Loucy (cell line): Measurements from ENCODE around the gene RPL28.

ENCODE experiments used
- CTCF ChIP-seq: fragments of 200-600 bp; sonication (generic); conservative IDR thresholded peaks from 2 replicates; pipeline ENCODE4 v1.5.1; 2014; ENCODE audit warnings: mild to moderate bottlenecking, antibody characterized with exemption, low read length
- EZH2phosphoT487 ChIP-seq: fragments of 200-600 bp; IDR thresholded peaks from 2 replicates; pipeline ENCODE4 v1.6.1; 2018; ENCODE audit warnings: antibody characterized with exemption, mild to moderate bottlenecking, moderate library complexity, borderline replicate concordance

GRCh38 chr19:55355213-55355821, 30.4 kb upstream of the RPL28 start:
- TF ChIP-seq CTCF (no peak), EZH2phosphoT487 (no peak)
